CD4-positive, CD25-positive, alpha-beta regulatory T cell (primary cell): ENCODE data around the gene SPHK2. TPM values are rescaled to one million over a fixed set of nuclear protein-coding genes. Genes with fewer than 3 reads are reported as not detected.
"Not testable (repeated sequence)": the region's sequence is repeated elsewhere in the genome, so short reads cannot be mapped to it uniquely, and the experiment has no call there.

Experiments
- ATAC-seq, 2 donors: fragments of 150-1000 bp; cut with Tn5 transposase; one replicate each; pipeline ENCODE4 v1.10.0; 2021; ENCODE audit warnings: low read depth in 2 of 2, moderate number of reproducible peaks in 2 of 2, moderate library complexity in 1 of 2
- DNase-seq, 3 donors: peaks; one replicate each; pipeline versions ENCODE4 v3.0.0 to v3.0.0-alpha.2; 2012 to 2022; ENCODE audit warnings: mixed read lengths in 1 of 3
- H3K27ac ChIP-seq: one replicate; pipeline ENCODE4 v1.7.0; 2013; ENCODE audit warnings: mild to moderate bottlenecking, low read length; ENCODE audit not compliant: insufficient read depth, poor library complexity, severe bottlenecking
- H3K27me3 ChIP-seq: one replicate; pipeline ENCODE4 v1.7.0; 2013; ENCODE audit warnings: low read length; ENCODE audit not compliant: control insufficient read depth, insufficient read depth
- H3K36me3 ChIP-seq: one replicate; pipeline ENCODE4 v1.7.0; 2013; ENCODE audit warnings: mild to moderate bottlenecking, low read length, moderate library complexity; ENCODE audit not compliant: control insufficient read depth, insufficient read depth
- H3K4me1 ChIP-seq: 2 replicates; pipeline ENCODE4 v1.7.0; 2013; ENCODE audit warnings: mild to moderate bottlenecking, low read length; ENCODE audit not compliant: insufficient read depth, control insufficient read depth, poor library complexity, severe bottlenecking
- H3K4me3 ChIP-seq: one replicate; pipeline ENCODE4 v1.7.0; 2013; ENCODE audit warnings: low read depth, mild to moderate bottlenecking, low read length, moderate library complexity
- H3K9me3 ChIP-seq, 2 experiments: 1 replicate in 1 of 2; 2 replicates in 1 of 2; pipeline ENCODE4 v1.7.0; 2013; ENCODE audit warnings: low read length in 2 of 2, mild to moderate bottlenecking in 1 of 2, moderate library complexity in 1 of 2; ENCODE audit not compliant: control insufficient read depth in 2 of 2
- H3K27ac Mint-ChIP-seq, 3 donors: one replicate each; pipeline ENCODE4 v1.8.0; 2020 to 2022; ENCODE audit warnings: mild to moderate bottlenecking in 3 of 3, mixed read lengths in 3 of 3, moderate library complexity in 2 of 3
- H3K27me3 Mint-ChIP-seq: one replicate; pipeline ENCODE4 v1.8.0; 2022; ENCODE audit warnings: mild to moderate bottlenecking, mixed read lengths
- H3K36me3 Mint-ChIP-seq: one replicate; pipeline ENCODE4 v1.8.0; 2020; ENCODE audit warnings: mixed read lengths
- H3K4me1 Mint-ChIP-seq, 4 donors: one replicate each; pipeline ENCODE4 v1.8.0; 2020 to 2022; ENCODE audit warnings: mixed read lengths in 4 of 4, mild to moderate bottlenecking in 1 of 4
- H3K4me3 Mint-ChIP-seq, 4 donors: one replicate each; pipeline ENCODE4 v1.8.0; 2020 to 2022; ENCODE audit warnings: mild to moderate bottlenecking in 4 of 4, mixed read lengths in 4 of 4, moderate library complexity in 3 of 4
- H3K9me3 Mint-ChIP-seq, 7 donors: one replicate each; pipeline ENCODE4 v1.8.0; 2020 to 2022; ENCODE audit warnings: mixed read lengths in 7 of 7, mild to moderate bottlenecking in 3 of 7, moderate library complexity in 2 of 7
- polyA plus RNA-seq, 4 donors: library from polyadenylated mRNA; unstranded; fragments of 300-500 nt; fragmentation: Illumina TruSeq; gene quantifications; one replicate each; pipeline ENCODE4 v1.2.3, GENCODE V29; 2021
- total RNA-seq: library from RNA; stranded (reverse); gene quantifications from one replicate; pipeline ENCODE4 v1.2.3, GENCODE V29; 2022

The SPHK2 gene
- total and polyA plus RNA-seq, 5 donors from 2014 or later: 4.8 to 13.0 (median 7.6) TPM

- Mint-ChIP-seq H3K27ac (no peak overlapping the region), H3K27me3 (peaks cover 1% of the 10 kb centered on the region), H3K9me3 (no peaks in the 10 kb centered on the region), H3K4me3 (no peak overlapping the region), H3K36me3 (no peaks in the 10 kb centered on the region), H3K4me1 (peaks cover 0 to 6% (median 5%) of the 10 kb centered on the region in 4 donors)
- no peaks in the 10 kb centered on the region for H3K27me3 ChIP-seq
- H3K27ac ChIP-seq: no peak overlapping the region
- H3K36me3 ChIP-seq: no peaks in the 10 kb centered on the region
- no peak overlapping the region for H3K4me3 ChIP-seq
- H3K9me3 ChIP-seq: no peaks in the 10 kb centered on the region
- peaks cover 7% of the 10 kb centered on the region for H3K4me1 ChIP-seq
- DNase-seq: no peak
- ATAC-seq: no peak
Observed at GRCh38 chr19:48678201-48678600, 58.9 kb downstream of the SPHK2 start.

- ATAC-seq, DNase-seq, H3K4me1 Mint-ChIP-seq, H3K36me3 Mint-ChIP-seq, H3K27ac Mint-ChIP-seq, H3K36me3 ChIP-seq, H3K9me3 Mint-ChIP-seq, H3K9me3 ChIP-seq, H3K4me1 ChIP-seq, H3K4me3 Mint-ChIP-seq, H3K4me3 ChIP-seq, H3K27me3 Mint-ChIP-seq, H3K27ac ChIP-seq, H3K27me3 ChIP-seq: not testable (repeated sequence)
Observed at GRCh38 chr19:48680006-48680405, 60.7 kb downstream of the SPHK2 start.

Other genes with a start within 250 kb of the SPHK2 start
- gene KDELR1, start 228.0 kb upstream of the SPHK2 start, total RNA-seq: 37.6 TPM
- gene KDELR1, start 228.0 kb upstream of the SPHK2 start, polyA plus RNA-seq: 10 to 100 TPM; 28.8 to 29.9 (median 29.5) TPM
- gene GRIN2D, start 225.8 kb upstream of the SPHK2 start, total RNA-seq: not detected
- not detected for gene GRIN2D, start 225.8 kb upstream of the SPHK2 start, polyA plus RNA-seq
- 29.0 TPM for gene GRWD1, start 173.5 kb upstream of the SPHK2 start, total RNA-seq
- gene GRWD1, start 173.5 kb upstream of the SPHK2 start, polyA plus RNA-seq: 10 to 100 TPM; 33.9 to 52.9 (median 43.1) TPM
- 2.2 TPM for gene KCNJ14, start 163.9 kb upstream of the SPHK2 start, total RNA-seq
- under 1 TPM in 3 of 4 donors, not detected in 1; 0.03 to 0.28 (median 0.18) TPM for gene KCNJ14, start 163.9 kb upstream of the SPHK2 start, polyA plus RNA-seq
- 46.7 TPM for gene CYTH2, start 150.1 kb upstream of the SPHK2 start, total RNA-seq
- 10 to 100 TPM; 24.2 to 35.0 (median 30.2) TPM for gene CYTH2, start 150.1 kb upstream of the SPHK2 start, polyA plus RNA-seq
- 6.3 TPM for gene LMTK3, start 107.7 kb upstream of the SPHK2 start, total RNA-seq
- not detected for gene LMTK3, start 107.7 kb upstream of the SPHK2 start, polyA plus RNA-seq
- gene SULT2B1, start 67.3 kb upstream of the SPHK2 start, total RNA-seq: not detected
- under 1 TPM in 2 of 4 donors, not detected in 2; 0.16 to 0.82 TPM for gene SULT2B1, start 67.3 kb upstream of the SPHK2 start, polyA plus RNA-seq
- not detected for gene SPACA4, start 12.8 kb upstream of the SPHK2 start, total RNA-seq
- under 1 TPM in 1 of 4 donors, not detected in 3; 0.25 TPM for gene SPACA4, start 12.8 kb upstream of the SPHK2 start, polyA plus RNA-seq
- 0.76 TPM for gene FAM83E, start 4.4 kb upstream of the SPHK2 start, total RNA-seq
- gene FAM83E, start 4.4 kb upstream of the SPHK2 start, polyA plus RNA-seq: under 1 TPM in 1 of 4 donors, not detected in 3; 0.31 TPM
- 1,690 TPM for gene RPL18, start 328 bp upstream of the SPHK2 start, total RNA-seq
- 1,000 to 10,000 TPM; 1,618 to 2,428 (median 2,131) TPM for gene RPL18, start 328 bp upstream of the SPHK2 start, polyA plus RNA-seq
- 37.7 TPM for gene DBP, start 17.9 kb downstream of the SPHK2 start, total RNA-seq
- gene DBP, start 17.9 kb downstream of the SPHK2 start, polyA plus RNA-seq: 10 to 100 TPM; 71.2 to 96.6 (median 85.8) TPM
- 10.4 TPM for gene CA11, start 26.7 kb downstream of the SPHK2 start, total RNA-seq
- 1 to 10 TPM; 4.1 to 6.3 (median 5.2) TPM for gene CA11, start 26.7 kb downstream of the SPHK2 start, polyA plus RNA-seq
- 2.3 TPM for gene NTN5, start 53.5 kb downstream of the SPHK2 start, total RNA-seq
- under 1 TPM in 2 of 4 donors, not detected in 2; 0.21 to 0.30 TPM for gene NTN5, start 53.5 kb downstream of the SPHK2 start, polyA plus RNA-seq
- not detected for gene FUT2, start 76.5 kb downstream of the SPHK2 start, total RNA-seq
- gene FUT2, start 76.5 kb downstream of the SPHK2 start, polyA plus RNA-seq: under 1 TPM in 2 of 4 donors, not detected in 2; 0.10 to 0.67 TPM
- 1.1 TPM for gene MAMSTR, start 100.2 kb downstream of the SPHK2 start, total RNA-seq
- under 1 TPM; 0.17 to 0.40 (median 0.30) TPM for gene MAMSTR, start 100.2 kb downstream of the SPHK2 start, polyA plus RNA-seq
- 0.22 TPM for gene RASIP1, start 121.1 kb downstream of the SPHK2 start, total RNA-seq
- under 1 TPM; 0.13 to 0.55 (median 0.18) TPM for gene RASIP1, start 121.1 kb downstream of the SPHK2 start, polyA plus RNA-seq
- not detected for gene IZUMO1, start 127.4 kb downstream of the SPHK2 start, total RNA-seq
- gene IZUMO1, start 127.4 kb downstream of the SPHK2 start, polyA plus RNA-seq: not detected
- gene FUT1, start 133.1 kb downstream of the SPHK2 start, total RNA-seq: not detected
- under 1 TPM in 2 of 4 donors, not detected in 2; 0.06 to 0.14 TPM for gene FUT1, start 133.1 kb downstream of the SPHK2 start, polyA plus RNA-seq
- not detected for gene FGF21, start 136.0 kb downstream of the SPHK2 start, total RNA-seq
- gene FGF21, start 136.0 kb downstream of the SPHK2 start, polyA plus RNA-seq: not detected
- 16.4 TPM for gene BCAT2, start 191.5 kb downstream of the SPHK2 start, total RNA-seq
- 10 to 100 TPM; 19.5 to 23.0 (median 21.2) TPM for gene BCAT2, start 191.5 kb downstream of the SPHK2 start, polyA plus RNA-seq
- gene HSD17B14, start 217.0 kb downstream of the SPHK2 start, total RNA-seq: 0.49 TPM
- 1 to 10 TPM in 1 of 4 donors, under 1 TPM in 3; 0.29 to 2.0 (median 0.61) TPM for gene HSD17B14, start 217.0 kb downstream of the SPHK2 start, polyA plus RNA-seq
- 2.8 TPM for gene PLEKHA4, start 249.1 kb downstream of the SPHK2 start, total RNA-seq
- 1 to 10 TPM in 3 of 4 donors, under 1 TPM in 1; 0.84 to 4.6 (median 1.7) TPM for gene PLEKHA4, start 249.1 kb downstream of the SPHK2 start, polyA plus RNA-seq